ENCODE results near the gene ATAT1. TPM values are rescaled to one million over a fixed set of nuclear protein-coding genes. Genes with fewer than 3 reads are reported as not detected.

ATAT1 gene
- total RNA-seq, 2 experiments from 2014 or later = 4.1 to 5.2 TPM

DNA sequence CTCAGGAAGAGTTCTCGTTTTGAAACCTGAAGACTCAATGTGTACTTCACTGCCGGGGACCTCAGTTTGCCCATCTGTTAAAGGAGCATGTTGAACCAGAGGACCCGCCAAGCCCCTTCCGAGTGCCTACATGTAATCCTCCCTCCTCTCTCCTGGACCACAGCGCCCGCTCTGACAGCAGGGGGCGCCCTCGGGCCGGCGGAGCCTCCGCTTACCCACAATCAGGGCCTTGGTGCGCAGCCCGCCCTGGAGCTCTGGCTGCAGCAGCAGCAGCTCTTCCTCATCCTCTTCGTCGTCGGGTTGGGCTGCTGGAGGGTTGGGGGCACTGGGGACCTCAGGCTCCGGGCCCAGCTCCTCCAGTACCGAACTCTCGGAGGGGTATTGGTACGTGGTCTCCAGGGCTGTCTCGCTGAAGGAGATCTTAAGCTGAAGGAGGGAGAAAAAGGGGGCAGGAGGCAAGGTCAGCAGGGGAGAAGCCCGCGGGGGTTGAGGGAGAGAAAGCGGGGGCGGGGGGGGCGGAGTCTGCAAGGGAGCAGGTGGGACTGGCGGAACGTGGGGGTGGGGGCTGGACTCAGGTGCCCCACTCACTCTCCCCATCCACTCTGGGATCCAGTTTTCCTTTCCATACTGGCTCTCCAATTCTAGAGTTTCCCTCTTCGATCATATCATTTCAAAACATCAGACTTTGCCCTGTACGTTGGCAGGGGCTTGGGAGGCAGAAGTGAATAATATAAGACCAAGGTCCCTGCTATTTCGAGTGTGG is 52.5 kb downstream of the ATAT1 start:
- CTCF ChIA-PET = interaction anchor here (0.5 to 15.4 kb wide), 33 partner anchors 9 to 408 kb away, joined by 3 to 526 read pairs (median 4); partner anchors contain the start of genes ABCF1, ATAT1, C6orf136 and FLOT1

GRCh38 chr6:30679765-30680535 is 53.3 kb downstream of the ATAT1 start:
- Histone ChIP-seq H3K4me3 (ENCODE audit: low read length) (peak overlapping the region; percentile 99), H3K27me3 (ENCODE audit: control insufficient read depth in 1 of 2, insufficient read depth in 2 of 2, low read length in 2 of 2) (no peaks in the 10 kb centered on the region), H3K9me3 (ENCODE audit: control insufficient read depth in 1 of 2, insufficient read depth in 1 of 2, low read length in 2 of 2) (no peaks in the 10 kb centered on the region), H3K4me1 (ENCODE audit: insufficient read depth, low read length) (peaks cover 49% of the 10 kb centered on the region), H3K27ac (ENCODE audit: low read depth in 1 of 2, low read length in 2 of 2) (peak overlapping the region; percentile 41 to 98), H3K36me3 (ENCODE audit: insufficient read depth, low read length) (peaks cover 55% of the 10 kb centered on the region)
- ATAC-seq (ENCODE audit: poor library complexity) (no peak), DNase-seq (peak in 1 of 14 experiments; percentile 7)
- Mint-ChIP-seq H3K36me3 (ENCODE audit: low read depth) (peaks cover 81% of the 10 kb centered on the region), H3K9me3 (no peaks in the 10 kb centered on the region), H3K27me3 (no peaks in the 10 kb centered on the region), H3K4me3 (peak overlapping the region; percentile 98), H3K4me1 (ENCODE audit: low read depth) (peaks cover 49% of the 10 kb centered on the region), H3K27ac (peak overlapping the region; percentile 94)
- POLR2A ChIA-PET = interaction anchor here (1.0 to 8.1 kb wide), 10 partner anchors 11 to 122 kb away, joined by 3 to 381 read pairs (median 4); partner anchors contain the start of genes MDC1, NRM and TUBB
- no peak for TF ChIP-seq CTCF (IDR thresholded peaks at IDR 0.05)
- CTCF ChIA-PET = interaction anchor here (0.7 to 15.4 kb wide), 10 partner anchors 10 to 224 kb away, joined by 3 to 526 read pairs (median 8); partner anchors contain the start of genes ATAT1, MDC1, NRM and TUBB
- intact Hi-C loops (cut with DNase I, micrococcal nuclease) = loop anchor here (1.0 to 5.0 kb wide), 6 partner anchors 42 to 407 kb away; no protein-coding TSS in a partner anchor

More for the DNA sequence above, 52.5 kb downstream of the ATAT1 start:
- peak; percentile 41 for ATAC-seq (ENCODE audit: poor library complexity)
- H3K4me3 Mint-ChIP-seq = peak overlapping the region; percentile 98
- POLR2A ChIA-PET = interaction anchor here (0.5 to 8.1 kb wide), 21 partner anchors 9 to 228 kb away, joined by 3 to 381 read pairs (median 4); partner anchors contain the start of genes ABCF1, MDC1, MRPS18B and NRM
- H3K27me3 ChIP-seq (ENCODE audit: control insufficient read depth in 1 of 2, insufficient read depth in 2 of 2, low read length in 2 of 2) = no peaks in the 10 kb centered on the region
- H3K4me1 Mint-ChIP-seq (ENCODE audit: low read depth) = peaks cover 47% of the 10 kb centered on the region
- peak overlapping the region; percentile 94 for H3K27ac Mint-ChIP-seq
- no peaks in the 10 kb centered on the region for H3K9me3 Mint-ChIP-seq
- intact Hi-C loops (cut with DNase I, micrococcal nuclease) = loop anchor here (1.0 to 5.0 kb wide), 5 partner anchors 43 to 198 kb away; no protein-coding TSS in a partner anchor
- H3K4me3 ChIP-seq (ENCODE audit: low read length) = peak overlapping the region; percentile 99
- H3K4me1 ChIP-seq (ENCODE audit: insufficient read depth, low read length) = peaks cover 49% of the 10 kb centered on the region
- H3K9me3 ChIP-seq (ENCODE audit: control insufficient read depth in 1 of 2, insufficient read depth in 1 of 2, low read length in 2 of 2) = no peaks in the 10 kb centered on the region
- peaks cover 73% of the 10 kb centered on the region for H3K36me3 Mint-ChIP-seq (ENCODE audit: low read depth)
- no peaks in the 10 kb centered on the region for H3K27me3 Mint-ChIP-seq
- peak overlapping the region; percentile 41 to 98 for H3K27ac ChIP-seq (ENCODE audit: low read depth in 1 of 2, low read length in 2 of 2)
- DNase-seq = peak; percentile 84 to 96 (median 94)
- H3K36me3 ChIP-seq (ENCODE audit: insufficient read depth, low read length) = peaks cover 55% of the 10 kb centered on the region
- TF ChIP-seq CTCF (IDR thresholded peaks at IDR 0.05) = peak; percentile 91

DNA sequence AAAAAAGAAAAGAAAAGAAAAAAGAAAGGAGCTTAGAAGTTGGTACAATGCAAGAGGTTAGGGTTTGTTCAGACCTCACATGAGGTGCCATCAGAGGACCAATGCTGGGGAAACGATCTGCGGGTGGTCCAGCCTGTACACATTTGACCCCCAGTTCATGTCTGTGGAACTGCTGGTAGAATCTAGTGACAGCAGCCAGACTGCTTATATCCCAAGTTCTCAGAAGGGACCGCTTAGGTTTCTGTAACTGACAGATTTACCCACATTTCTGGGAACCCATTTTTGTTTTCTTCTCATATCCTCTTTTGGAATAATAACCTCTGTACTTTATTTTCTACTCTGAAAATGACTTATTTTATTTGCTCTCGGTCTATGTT is 55.1 kb downstream of the ATAT1 start:
- TF ChIP-seq CTCF (IDR thresholded peaks at IDR 0.05) = no peak
- Mint-ChIP-seq H3K4me1 (ENCODE audit: low read depth) (peaks cover 47% of the 10 kb centered on the region), H3K9me3 (no peaks in the 10 kb centered on the region), H3K27ac (peak overlapping the region; percentile 94), H3K36me3 (ENCODE audit: low read depth) (peaks cover 84% of the 10 kb centered on the region), H3K4me3 (peak overlapping the region; percentile 98), H3K27me3 (no peaks in the 10 kb centered on the region)
- POLR2A ChIA-PET = interaction anchor here (0.6 to 8.1 kb wide), 12 partner anchors 9 to 626 kb away, joined by 3 to 381 read pairs (median 4); partner anchors contain the start of genes MDC1, MRPS18B, NRM and PPP1R10
- Histone ChIP-seq H3K27ac (ENCODE audit: low read depth in 1 of 2, low read length in 2 of 2) (peak overlapping the region; percentile 71 to 98), H3K36me3 (ENCODE audit: insufficient read depth, low read length) (peaks cover 43% of the 10 kb centered on the region), H3K9me3 (ENCODE audit: control insufficient read depth in 1 of 2, insufficient read depth in 1 of 2, low read length in 2 of 2) (no peaks in the 10 kb centered on the region), H3K27me3 (ENCODE audit: control insufficient read depth in 1 of 2, insufficient read depth in 2 of 2, low read length in 2 of 2) (no peaks in the 10 kb centered on the region), H3K4me3 (ENCODE audit: low read length) (peak overlapping the region; percentile 99), H3K4me1 (ENCODE audit: insufficient read depth, low read length) (peaks cover 49% of the 10 kb centered on the region)
- peak in 2 of 14 experiments; percentile 16 to 30 for DNase-seq
- intact Hi-C loops (cut with DNase I, micrococcal nuclease) = loop anchor here in 1 of 2 experiments (1.0 to 5.0 kb wide), 2 partner anchors 40 to 406 kb away; no protein-coding TSS in a partner anchor
- CTCF ChIA-PET = interaction anchor here (0.6 to 15.4 kb wide), 7 partner anchors 9 to 202 kb away, joined by 3 to 526 read pairs (median 4); partner anchors contain the start of genes ATAT1, DDR1, DHX16 and MDC1
- ATAC-seq (ENCODE audit: poor library complexity) = no peak

Data from CD4-positive, alpha-beta T cell (primary cell).